SJSA1 (cell line): Measurements from ENCODE around the gene TUBB1. TPM values are rescaled to one million over a fixed set of nuclear protein-coding genes. Genes with fewer than 3 reads are reported as not detected.

ENCODE experiments used
- DNase-seq, 2 experiments: peaks; one replicate each; pipeline ENCODE4 v3.0.0-alpha.2; 2015 to 2020; ENCODE audit warnings: low spot score in 2 of 2, low read depth in 1 of 2
- H3K27ac ChIP-seq: fragments of 250-450 bp; sonication (Bioruptor Pico); 2 replicates; pipeline ENCODE4 v1.5.1; 2020; ENCODE audit warnings: mild to moderate bottlenecking, moderate library complexity
- H3K27me3 ChIP-seq: fragments of 250-450 bp; sonication (Bioruptor Pico); replicated peaks from 2 replicates; pipeline ENCODE4 v1.5.1; 2020; ENCODE audit warnings: mild to moderate bottlenecking, moderate library complexity
- H3K36me3 ChIP-seq: fragments of 250-450 bp; sonication (Bioruptor Pico); 2 replicates; pipeline ENCODE4 v1.5.1; 2020; ENCODE audit warnings: mild to moderate bottlenecking
- H3K4me1 ChIP-seq: fragments of 250-450 bp; sonication (Bioruptor Pico); replicated peaks from 2 replicates; pipeline ENCODE4 v1.6.1; 2021; ENCODE audit warnings: mild to moderate bottlenecking
- H3K4me3 ChIP-seq: fragments of 250-450 bp; sonication (Bioruptor Pico); 2 replicates; pipeline ENCODE4 v1.5.1; 2020; ENCODE audit warnings: mild to moderate bottlenecking
- H3K9me3 ChIP-seq: fragments of 250-450 bp; sonication (Bioruptor Pico); replicated peaks from 2 replicates; pipeline ENCODE4 v1.5.1; 2020; ENCODE audit warnings: mild to moderate bottlenecking
- total RNA-seq: library from RNA; depleted of rRNA; stranded (reverse); fragments of >200 nt; shearing (Covaris generic); gene quantifications from 2 replicates; pipeline ENCODE4 v1.2.3, GENCODE V29; 2014

Gene TUBB1
- total RNA-seq, 1 experiment from 2014 or later = 0.05 TPM

GRCh38 chr20:59042151-59042795 is 23.0 kb downstream of the TUBB1 start, which contains the start of gene PRELID3B:
TSS of gene PRELID3B (minus strand) at chr20:59042786. CDS start at chr20:59042730, 56 bp downstream.
- Histone ChIP-seq H3K27me3 (no peaks in the 10 kb centered on the region), H3K4me3 (peak within 1 kb of the TSS; percentile 79), H3K9me3 (no peaks in the 10 kb centered on the region), H3K36me3 (peaks cover 42% of the 10 kb centered on the region), H3K27ac (peak within 1 kb of the TSS; percentile 39), H3K4me1 (peaks cover 24% of the 10 kb centered on the region)
- DNase-seq = no peak

GRCh38 chr20:59042796-59043631 is 23.8 kb downstream of the TUBB1 start:
- H3K4me3 ChIP-seq = peak overlapping the region; percentile 79
- no peaks in the 10 kb centered on the region for H3K27me3 ChIP-seq
- H3K4me1 ChIP-seq = peaks cover 31% of the 10 kb centered on the region
- H3K27ac ChIP-seq = peak overlapping the region; percentile 28
- peaks cover 35% of the 10 kb centered on the region for H3K36me3 ChIP-seq
- no peaks in the 10 kb centered on the region for H3K9me3 ChIP-seq
- peak; percentile 90 to 92 for DNase-seq

GRCh38 chr20:59043698-59044097 is 24.5 kb downstream of the TUBB1 start:
- Histone ChIP-seq H3K4me1 (peaks cover 36% of the 10 kb centered on the region), H3K27me3 (no peaks in the 10 kb centered on the region), H3K36me3 (peaks cover 32% of the 10 kb centered on the region), H3K4me3 (no peak overlapping the region), H3K27ac (peak overlapping the region; percentile 28), H3K9me3 (no peaks in the 10 kb centered on the region)
- peak in 1 of 2 experiments; percentile 30 for DNase-seq

- H3K27me3 ChIP-seq = no peaks in the 10 kb centered on the region
- no peak overlapping the region for H3K27ac ChIP-seq
- peaks cover 36% of the 10 kb centered on the region for H3K4me1 ChIP-seq
- DNase-seq = no peak
- H3K4me3 ChIP-seq = no peak overlapping the region
- peaks cover 29% of the 10 kb centered on the region for H3K36me3 ChIP-seq
- H3K9me3 ChIP-seq = no peaks in the 10 kb centered on the region
Observed at GRCh38 chr20:59044295-59044694, 25.1 kb downstream of the TUBB1 start.

GRCh38 chr20:59044796-59045195 is 25.6 kb downstream of the TUBB1 start:
- Histone ChIP-seq H3K4me3 (no peak overlapping the region), H3K9me3 (no peaks in the 10 kb centered on the region), H3K36me3 (peaks cover 24% of the 10 kb centered on the region), H3K4me1 (peaks cover 36% of the 10 kb centered on the region), H3K27me3 (no peaks in the 10 kb centered on the region), H3K27ac (no peak overlapping the region)
- no peak for DNase-seq

- Histone ChIP-seq H3K9me3 (no peaks in the 10 kb centered on the region), H3K27me3 (no peaks in the 10 kb centered on the region; the same call in 1 of the 2 replicates), H3K27ac (0 out of 2 replicates have a peak overlapping the region, but pooled peaks have one; percentile 12), H3K4me3 (no peak overlapping the region), H3K4me1 (peaks cover 27% of the 10 kb centered on the region), H3K36me3 (peaks cover 6% of the 10 kb centered on the region; the same call in 1 of the 2 replicates)
- DNase-seq = no peak
Observed at GRCh38 chr20:59046862-59047261, 27.6 kb downstream of the TUBB1 start.

- Histone ChIP-seq H3K4me3 (no peak overlapping the region), H3K4me1 (peaks cover 21% of the 10 kb centered on the region), H3K27ac (no peak overlapping the region), H3K9me3 (no peaks in the 10 kb centered on the region), H3K27me3 (peaks cover 9% of the 10 kb centered on the region), H3K36me3 (no peaks in the 10 kb centered on the region)
- DNase-seq = peak in 1 of 2 experiments; percentile 32
Observed at GRCh38 chr20:59047938-59048680, 28.9 kb downstream of the TUBB1 start.

- H3K4me1 ChIP-seq = peaks cover 16% of the 10 kb centered on the region
- H3K4me3 ChIP-seq = no peak overlapping the region
- H3K27ac ChIP-seq = no peak overlapping the region
Observed at GRCh38 chr20:59048681-59049030, 29.4 kb downstream of the TUBB1 start.

GRCh38 chr20:59050437-59050836 is 31.2 kb downstream of the TUBB1 start:
- no peak overlapping the region for H3K4me3 ChIP-seq
- peaks cover 12% of the 10 kb centered on the region for H3K4me1 ChIP-seq
- H3K27me3 ChIP-seq = peaks cover 20% of the 10 kb centered on the region
- H3K36me3 ChIP-seq = no peaks in the 10 kb centered on the region
- H3K27ac ChIP-seq = no peak overlapping the region
- no peak for DNase-seq
- H3K9me3 ChIP-seq = no peaks in the 10 kb centered on the region

More at GRCh38 chr20:59048681-59049030, 29.4 kb downstream of the TUBB1 start:
- Histone ChIP-seq H3K9me3 (no peaks in the 10 kb centered on the region), H3K27me3 (peaks cover 12% of the 10 kb centered on the region), H3K36me3 (no peaks in the 10 kb centered on the region)
- DNase-seq = no peak

GRCh38 chr20:59051666-59052185 is 32.5 kb downstream of the TUBB1 start:
- DNase-seq = no peak
- H3K27me3 ChIP-seq = peaks cover 22% of the 10 kb centered on the region
- H3K4me3 ChIP-seq = no peak overlapping the region
- H3K9me3 ChIP-seq = no peaks in the 10 kb centered on the region
- no peak overlapping the region for H3K27ac ChIP-seq
- H3K4me1 ChIP-seq = peaks cover 12% of the 10 kb centered on the region
- H3K36me3 ChIP-seq = no peaks in the 10 kb centered on the region

- no peak for DNase-seq
- Histone ChIP-seq H3K27me3 (peaks cover 22% of the 10 kb centered on the region), H3K9me3 (no peaks in the 10 kb centered on the region), H3K27ac (no peak overlapping the region), H3K4me1 (no peaks in the 10 kb centered on the region), H3K36me3 (no peaks in the 10 kb centered on the region), H3K4me3 (no peak overlapping the region)
Observed at GRCh38 chr20:59055302-59055701, 36.1 kb downstream of the TUBB1 start.

GRCh38 chr20:59062081-59062480 is 42.9 kb downstream of the TUBB1 start:
- Histone ChIP-seq H3K9me3 (no peaks in the 10 kb centered on the region), H3K4me3 (no peak overlapping the region), H3K27me3 (peaks cover under 1% of the 10 kb centered on the region), H3K36me3 (no peaks in the 10 kb centered on the region), H3K4me1 (no peaks in the 10 kb centered on the region), H3K27ac (no peak overlapping the region)
- DNase-seq = no peak

GRCh38 chr20:59063358-59064213 is 44.4 kb downstream of the TUBB1 start:
- Histone ChIP-seq H3K9me3 (no peaks in the 10 kb centered on the region), H3K36me3 (no peaks in the 10 kb centered on the region), H3K4me1 (no peaks in the 10 kb centered on the region), H3K27me3 (peaks cover 11% of the 10 kb centered on the region), H3K4me3 (no peak overlapping the region), H3K27ac (no peak overlapping the region)
- DNase-seq = no peak
